Upper lobe of left lung (tissue), 6 donors: ENCODE results near the gene GRID1. TPM values are rescaled to one million over a fixed set of nuclear protein-coding genes. Genes with fewer than 3 reads are reported as not detected.
"Not testable (repeated sequence)": the region's sequence is repeated elsewhere in the genome, so short reads cannot be mapped to it uniquely, and the experiment has no call there.

ENCODE experiments used
- ATAC-seq, 2 donors: fragments of 200-7000 bp; cut with Tn5 transposase; one replicate each; pipeline ENCODE4 v1.9.1; 2022; ENCODE audit warnings: mild to moderate bottlenecking in 2 of 2, moderate library complexity in 2 of 2; ENCODE audit not compliant: low FRiP score in 2 of 2
- DNase-seq, 2 donors: peaks; one replicate each; pipeline ENCODE4 v3.0.0-alpha.2; 2019 to 2020
- H3K27ac ChIP-seq, 4 donors: fragments of 200-600 bp; sonication (generic); one replicate each; pipeline ENCODE4 v1.5.1; 2016 to 2019
- H3K27me3 ChIP-seq, 4 donors: fragments of 200-600 bp; sonication (generic); one replicate each; pipeline ENCODE4 v1.5.1; 2017 to 2019
- H3K36me3 ChIP-seq, 4 donors: fragments of 200-600 bp; sonication (generic); one replicate each; pipeline ENCODE4 v1.5.1; 2016 to 2019
- H3K4me1 ChIP-seq, 4 donors: fragments of 200-600 bp; sonication (generic); one replicate each; pipeline ENCODE4 v1.5.1; 2018 to 2019
- H3K4me3 ChIP-seq, 4 donors: fragments of 200-600 bp; sonication (generic); one replicate each; pipeline ENCODE4 v1.5.1; 2017 to 2019; ENCODE audit warnings: mild to moderate bottlenecking in 2 of 4, moderate library complexity in 1 of 4
- H3K9me3 ChIP-seq, 4 donors: fragments of 200-600 bp; sonication (generic); one replicate each; pipeline ENCODE4 v1.5.1; 2018 to 2019
- EP300 ChIP-seq, 4 donors: sonication (generic); formaldehyde crosslinking; IDR thresholded peaks; one replicate each; pipeline ENCODE4 v1.5.1; 2017; ENCODE audit warnings: antibody characterized with exemption in 4 of 4, control low read depth in 2 of 4
- POLR2A ChIP-seq, 4 donors: fragments of 450-650 bp; IDR thresholded peaks; one replicate each; pipeline ENCODE4 v1.5.1; 2016 to 2017; ENCODE audit warnings: antibody characterized with exemption in 4 of 4, mild to moderate bottlenecking in 2 of 4
- POLR2AphosphoS5 ChIP-seq, 2 donors: sonication (generic); formaldehyde crosslinking; IDR thresholded peaks; one replicate each; pipeline ENCODE4 v1.5.1; 2017; ENCODE audit warnings: antibody characterized with exemption in 2 of 2
- WGBS, 2 donors: methylation state at CpG; one replicate each; pipeline ENCODE4 v1.1.5; 2017 to 2018; 5-methylcytosine and 5-hydroxymethylcytosine counted together
- total RNA-seq, 6 donors: library from RNA; depleted of rRNA in 4 of 6; stranded (reverse); fragments of >200 nt in 4 of 6; gene quantifications; one replicate each; pipeline versions ENCODE4 v1.1.0 to v1.2.1, GENCODE V29; 2016 to 2021
- TF ChIP-seq, protein P1 (sequence below), 6 experiments: fragments of 450-650 bp in 4 of 6; fragments of 200-600 bp in 2 of 6; sonication (generic) in 2 of 6; IDR thresholded peaks; one replicate each; pipeline ENCODE4 v1.5.1; 2016 to 2019; ENCODE audit warnings: antibody characterized with exemption in 6 of 6
- donor health status: DM: no; HTN: no; CAD: no; lungs with moderate emphysema.
- donor health status: DM: no; HTN: yes; CAD: no; lungs with severe emphysema.

GRID1 gene
- total RNA-seq, 6 donors from 2014 or later: 1.5 to 5.2 (median 3.2) TPM

DNA sequence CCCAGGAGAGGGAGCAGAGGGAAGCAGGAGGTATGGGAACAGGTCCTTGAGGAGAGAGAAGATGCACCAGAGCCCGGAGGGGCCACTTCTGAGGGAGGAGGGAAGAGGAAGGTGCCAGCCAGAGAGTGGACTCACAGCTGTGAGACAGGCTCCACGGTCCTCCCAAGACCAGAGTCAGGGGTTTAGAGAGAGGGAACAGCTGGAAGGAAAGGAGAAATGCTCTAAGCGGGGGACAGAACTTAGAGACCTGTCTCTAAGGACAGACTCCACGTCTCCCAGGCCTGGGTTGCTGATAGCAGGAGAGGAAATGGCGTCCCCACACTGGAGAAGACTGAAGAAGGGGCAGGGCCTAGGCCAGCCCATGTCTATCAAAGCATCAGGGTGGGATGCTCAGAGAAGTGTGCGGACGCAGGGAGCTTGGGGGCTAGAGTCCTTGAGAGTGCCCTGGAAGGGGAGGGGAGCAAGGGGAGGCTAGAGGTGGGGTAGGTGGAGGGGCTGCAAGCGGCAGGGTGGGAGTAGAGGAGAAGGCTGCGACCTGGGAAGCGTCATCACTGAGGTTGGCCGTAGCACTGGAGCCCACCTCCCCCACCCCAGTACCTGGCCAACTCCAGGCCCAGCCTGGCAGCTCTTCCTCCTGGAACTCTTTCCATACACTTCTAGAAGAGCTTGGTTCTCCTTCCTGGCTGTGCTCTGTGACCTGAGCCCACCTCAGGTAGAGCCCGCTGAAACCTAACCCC is 25.6 kb upstream of the GRID1 start:
- Histone ChIP-seq H3K36me3 (no peaks in the 10 kb centered on the region), H3K9me3 (no peaks in the 10 kb centered on the region), H3K27me3 (peaks cover 0 to 25% (median 7%) of the 10 kb centered on the region in 4 donors), H3K4me1 (peaks cover 6 to 9% (median 8%) of the 10 kb centered on the region in 4 donors), H3K4me3 (no peak overlapping the region), H3K27ac (no peak overlapping the region)
- 68 to 72% methylated on average over 12 of the region's 12 CpGs for WGBS, 2 donors
- DNase-seq (no peak), ATAC-seq (no peak)
- TF ChIP-seq POLR2AphosphoS5 (IDR thresholded peaks at IDR 0.05) (no peak), EP300 (IDR thresholded peaks at IDR 0.05) (no peak), POLR2A (IDR thresholded peaks at IDR 0.05) (no peak)
- TF ChIP-seq, protein P1, sequence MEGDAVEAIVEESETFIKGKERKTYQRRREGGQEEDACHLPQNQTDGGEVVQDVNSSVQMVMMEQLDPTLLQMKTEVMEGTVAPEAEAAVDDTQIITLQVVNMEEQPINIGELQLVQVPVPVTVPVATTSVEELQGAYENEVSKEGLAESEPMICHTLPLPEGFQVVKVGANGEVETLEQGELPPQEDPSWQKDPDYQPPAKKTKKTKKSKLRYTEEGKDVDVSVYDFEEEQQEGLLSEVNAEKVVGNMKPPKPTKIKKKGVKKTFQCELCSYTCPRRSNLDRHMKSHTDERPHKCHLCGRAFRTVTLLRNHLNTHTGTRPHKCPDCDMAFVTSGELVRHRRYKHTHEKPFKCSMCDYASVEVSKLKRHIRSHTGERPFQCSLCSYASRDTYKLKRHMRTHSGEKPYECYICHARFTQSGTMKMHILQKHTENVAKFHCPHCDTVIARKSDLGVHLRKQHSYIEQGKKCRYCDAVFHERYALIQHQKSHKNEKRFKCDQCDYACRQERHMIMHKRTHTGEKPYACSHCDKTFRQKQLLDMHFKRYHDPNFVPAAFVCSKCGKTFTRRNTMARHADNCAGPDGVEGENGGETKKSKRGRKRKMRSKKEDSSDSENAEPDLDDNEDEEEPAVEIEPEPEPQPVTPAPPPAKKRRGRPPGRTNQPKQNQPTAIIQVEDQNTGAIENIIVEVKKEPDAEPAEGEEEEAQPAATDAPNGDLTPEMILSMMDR (IDR thresholded peaks at IDR 0.05): no peak

DNA sequence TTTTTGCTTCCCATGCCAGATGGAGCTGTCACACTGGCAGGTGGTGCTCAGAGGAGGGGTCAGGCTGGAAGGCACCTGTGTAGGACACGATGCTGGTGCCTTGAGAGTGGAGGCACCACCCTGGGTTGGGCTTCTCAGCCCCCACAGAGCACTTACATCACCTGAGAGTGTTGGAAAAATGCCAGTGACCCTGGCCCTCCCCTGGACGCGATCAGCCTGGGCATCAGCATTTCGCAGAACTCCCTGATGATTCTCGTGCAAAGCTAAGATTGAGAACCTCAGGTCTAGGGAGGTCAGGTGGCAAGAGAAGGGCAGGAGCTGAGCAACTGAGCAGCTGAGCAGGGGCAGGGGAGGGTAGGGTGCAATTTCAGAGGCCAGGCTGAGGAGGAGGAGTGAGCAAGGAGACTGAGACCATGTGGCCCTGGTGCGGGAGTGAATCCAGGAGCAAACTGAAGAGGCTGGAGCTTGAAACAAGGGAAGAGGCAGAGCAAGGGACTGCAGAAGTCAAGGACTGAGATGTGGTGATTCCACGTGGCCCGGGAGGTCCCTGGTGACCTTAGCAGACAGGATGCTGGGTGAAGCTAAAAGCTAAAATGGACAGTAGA is 24.7 kb upstream of the GRID1 start:
- Histone ChIP-seq H3K4me3 (no peak overlapping the region), H3K27me3 (peaks cover 0 to 25% (median 7%) of the 10 kb centered on the region in 4 donors), H3K9me3 (no peaks in the 10 kb centered on the region), H3K4me1 (peaks cover 6 to 9% (median 8%) of the 10 kb centered on the region in 4 donors), H3K27ac (no peak overlapping the region), H3K36me3 (no peaks in the 10 kb centered on the region)
- ATAC-seq (no peak), DNase-seq (no peak)
- 81 to 84% methylated on average over 8 of the region's 8 CpGs for WGBS, 2 donors
- TF ChIP-seq EP300 (IDR thresholded peaks at IDR 0.05) (no peak), POLR2A (IDR thresholded peaks at IDR 0.05) (no peak), POLR2AphosphoS5 (IDR thresholded peaks at IDR 0.05) (no peak)
- TF ChIP-seq, protein P1 (IDR thresholded peaks at IDR 0.05): no peak

DNA sequence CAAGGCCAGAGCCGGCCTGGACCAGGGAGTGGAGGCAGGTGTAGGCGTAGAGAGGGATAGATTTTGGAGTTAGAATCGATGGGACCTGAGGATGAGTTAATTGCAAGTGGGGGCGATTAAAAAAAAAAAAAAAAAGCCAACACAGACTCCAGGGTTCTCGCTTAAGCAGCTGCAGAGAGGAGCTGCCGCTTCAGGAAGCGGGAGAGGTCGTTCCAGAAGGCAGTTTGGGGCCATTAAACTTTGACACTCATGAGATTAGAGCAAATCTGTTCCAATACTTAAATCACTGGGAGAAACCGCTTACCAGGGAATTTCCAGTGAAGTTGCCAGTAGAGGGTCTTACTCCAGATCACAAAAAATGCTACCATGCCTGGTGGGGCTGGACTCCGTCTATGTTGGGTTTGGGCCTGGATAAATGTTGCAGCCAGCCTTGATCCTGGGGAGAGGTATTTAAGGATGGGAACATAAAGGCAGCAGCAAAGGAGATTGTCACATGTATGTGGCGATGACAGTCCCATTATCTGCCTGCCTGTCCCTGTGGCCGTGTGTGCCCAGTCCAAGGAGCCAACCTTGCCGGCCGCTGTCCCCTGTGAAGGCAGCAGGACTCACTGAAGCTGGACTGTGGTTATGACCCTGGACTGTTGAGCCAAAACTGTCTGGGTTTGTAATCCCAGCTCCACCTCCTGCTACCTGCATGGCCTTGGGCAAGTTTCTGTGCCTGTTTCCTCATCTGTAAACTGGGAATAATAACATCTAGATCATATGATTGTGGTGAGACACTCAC is 23.9 kb upstream of the GRID1 start:
- DNase-seq (no peak), ATAC-seq (no peak)
- WGBS, 2 donors: 78 to 92% methylated on average over 11 to 14 of the region's 14 CpGs
- no peak overlapping the region for H3K27ac ChIP-seq
- no peaks in the 10 kb centered on the region for H3K36me3 ChIP-seq
- H3K4me3 ChIP-seq: no peak overlapping the region
- peaks cover 0 to 25% (median 7%) of the 10 kb centered on the region in 4 donors for H3K27me3 ChIP-seq
- H3K4me1 ChIP-seq: peaks cover 6 to 9% (median 8%) of the 10 kb centered on the region in 4 donors
- TF ChIP-seq POLR2A (IDR thresholded peaks at IDR 0.05): no peak
- TF ChIP-seq EP300 (IDR thresholded peaks at IDR 0.05): no peak
- TF ChIP-seq, protein P1 (IDR thresholded peaks at IDR 0.05): no peak
- no peak for TF ChIP-seq POLR2AphosphoS5 (IDR thresholded peaks at IDR 0.05)
- H3K9me3 ChIP-seq: no peaks in the 10 kb centered on the region

DNA sequence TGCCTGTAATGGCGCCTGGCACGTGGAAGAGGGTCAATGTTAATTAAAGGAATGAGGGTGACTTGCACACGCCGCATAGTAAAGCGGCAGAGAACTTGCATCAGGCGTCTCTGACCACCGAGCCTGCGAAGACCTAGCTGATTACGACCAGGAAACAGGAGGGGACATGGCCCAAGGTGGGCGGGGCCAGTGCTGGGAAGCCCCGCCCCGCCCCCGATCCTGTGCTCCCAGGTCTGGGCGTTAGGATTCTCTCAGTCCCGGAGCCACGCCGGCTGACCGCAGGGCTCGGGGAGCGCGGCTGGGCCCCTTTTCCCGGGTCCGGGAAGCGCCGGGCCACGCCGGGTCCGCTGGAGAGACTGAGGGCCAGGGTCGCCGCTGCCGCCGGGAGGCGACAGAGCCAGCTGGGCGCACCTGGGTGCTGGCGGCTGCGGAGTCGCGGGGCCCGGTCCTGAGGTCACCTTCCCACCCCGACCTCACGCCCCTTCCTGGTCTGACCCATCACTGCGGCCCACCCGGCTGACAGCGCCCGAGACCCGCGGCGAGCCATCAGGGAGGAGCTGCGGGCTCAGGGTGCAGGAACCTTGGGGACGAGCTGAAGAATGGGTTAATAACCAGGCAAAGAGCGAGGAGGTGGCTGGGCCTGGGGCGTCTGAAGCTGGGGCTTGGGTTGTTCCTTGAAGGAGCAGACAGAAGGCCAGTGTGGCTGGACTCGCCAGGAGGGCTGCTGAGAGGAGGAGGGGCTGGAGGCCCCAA is 23.0 kb upstream of the GRID1 start:
- H3K27ac ChIP-seq: no peak overlapping the region
- H3K4me1 ChIP-seq: peaks cover 6 to 9% (median 8%) of the 10 kb centered on the region in 4 donors
- DNase-seq (peak; percentile 68 to 89), ATAC-seq (peak in 1 of 2 donors; percentile 57)
- 21 to 26% methylated on average over 19 to 28 of the region's 53 CpGs for WGBS, 2 donors
- TF ChIP-seq, protein P1 (IDR thresholded peaks at IDR 0.05): no peak
- TF ChIP-seq POLR2AphosphoS5 (IDR thresholded peaks at IDR 0.05) (no peak), EP300 (IDR thresholded peaks at IDR 0.05) (no peak), POLR2A (IDR thresholded peaks at IDR 0.05) (no peak)
- peak overlapping the region in 3 of 4 donors; percentile 21 to 41 (median 38) for H3K4me3 ChIP-seq
- no peaks in the 10 kb centered on the region for H3K36me3 ChIP-seq
- peaks cover 0 to 25% (median 7%) of the 10 kb centered on the region in 4 donors for H3K27me3 ChIP-seq
- no peaks in the 10 kb centered on the region for H3K9me3 ChIP-seq

DNA sequence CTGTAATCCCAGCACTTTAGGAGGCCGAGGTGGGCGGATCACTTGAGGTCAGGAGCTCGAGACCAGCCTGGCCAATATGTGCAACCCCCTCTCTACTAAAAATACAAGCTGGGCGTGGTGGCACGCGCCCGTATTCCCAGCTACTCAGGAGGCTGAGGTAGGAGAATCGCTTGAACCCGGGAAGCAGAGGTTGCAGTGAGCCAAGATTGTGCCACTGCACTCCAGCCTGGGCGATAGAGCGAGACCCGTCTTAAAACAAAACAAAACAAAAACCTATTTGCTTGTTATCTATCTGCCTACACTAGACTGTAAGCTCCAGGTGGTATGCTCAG is 22.5 kb upstream of the GRID1 start:
- not testable (repeated sequence) for H3K9me3 ChIP-seq, H3K4me1 ChIP-seq, DNase-seq, H3K36me3 ChIP-seq, H3K27ac ChIP-seq, ATAC-seq
- Histone ChIP-seq H3K27me3 (peaks cover 0 to 25% (median 7%) of the 10 kb centered on the region in 4 donors), H3K4me3 (peak overlapping the region in 3 of 4 donors; percentile 21 to 41 (median 38))
- whole genome bisulfite sequencing, 2 donors: 33 to 39% methylated on average over 10 to 12 of the region's 12 CpGs
